H1 (cell line): ENCODE data around the gene EPM2A. TPM values are rescaled to one million over a fixed set of nuclear protein-coding genes. Genes with fewer than 3 reads are reported as not detected.

Experiments used
- CHD1 ChIP-seq: IDR thresholded peaks from 2 replicates; pipeline ENCODE4 v1.6.1; 2012; ENCODE audit warnings: low read depth, low read length, improper control_type of control experiment
- MAFK ChIP-seq: IDR thresholded peaks from 2 replicates; pipeline ENCODE4 v1.6.1; 2012; ENCODE audit warnings: low read depth, mild to moderate bottlenecking, improper control_type of control experiment, low read length
- SAP30 ChIP-seq: fragments of 300-600 bp; sonication (generic); IDR thresholded peaks from 2 replicates; pipeline ENCODE4 v1.7.1; 2012; ENCODE audit warnings: low read length, moderate library complexity, mild to moderate bottlenecking, inconsistent platforms; ENCODE audit not compliant: insufficient read depth, insufficient replicate concordance
- polyA plus RNA-seq, 7 experiments: library from polyadenylated mRNA; depleted of rRNA in 3 of 7; stranded (reverse) in 5 of 7; unstranded in 2 of 7; fragments of >200 nt in 5 of 7; fragments of 200-250 nt in 2 of 7; gene quantifications; 1 replicate in 5 of 7; 2 replicates in 1 of 7; 4 replicates in 1 of 7; pipeline versions ENCODE4 v1.2.1 to v1.2.3, GENCODE V29; 2011 to 2013; ENCODE audit warnings: missing spikeins in 2 of 7, mixed read lengths in 2 of 7
- total RNA-seq: library from RNA; stranded (reverse); fragmentation: NEBNext Ultra II Directional; extraction: Animal tissue kit (Norgen Biotek cat#: 25700); gene quantifications from 2 replicates; pipeline ENCODE4 v1.2.1, GENCODE V29; 2021

EPM2A gene
- total and polyA plus RNA-seq, 2 of the 8 experiments (the other 6 are each of a cell fraction or from before 2014, with no cell fraction given) = 2.3 to 6.2 TPM

DNA sequence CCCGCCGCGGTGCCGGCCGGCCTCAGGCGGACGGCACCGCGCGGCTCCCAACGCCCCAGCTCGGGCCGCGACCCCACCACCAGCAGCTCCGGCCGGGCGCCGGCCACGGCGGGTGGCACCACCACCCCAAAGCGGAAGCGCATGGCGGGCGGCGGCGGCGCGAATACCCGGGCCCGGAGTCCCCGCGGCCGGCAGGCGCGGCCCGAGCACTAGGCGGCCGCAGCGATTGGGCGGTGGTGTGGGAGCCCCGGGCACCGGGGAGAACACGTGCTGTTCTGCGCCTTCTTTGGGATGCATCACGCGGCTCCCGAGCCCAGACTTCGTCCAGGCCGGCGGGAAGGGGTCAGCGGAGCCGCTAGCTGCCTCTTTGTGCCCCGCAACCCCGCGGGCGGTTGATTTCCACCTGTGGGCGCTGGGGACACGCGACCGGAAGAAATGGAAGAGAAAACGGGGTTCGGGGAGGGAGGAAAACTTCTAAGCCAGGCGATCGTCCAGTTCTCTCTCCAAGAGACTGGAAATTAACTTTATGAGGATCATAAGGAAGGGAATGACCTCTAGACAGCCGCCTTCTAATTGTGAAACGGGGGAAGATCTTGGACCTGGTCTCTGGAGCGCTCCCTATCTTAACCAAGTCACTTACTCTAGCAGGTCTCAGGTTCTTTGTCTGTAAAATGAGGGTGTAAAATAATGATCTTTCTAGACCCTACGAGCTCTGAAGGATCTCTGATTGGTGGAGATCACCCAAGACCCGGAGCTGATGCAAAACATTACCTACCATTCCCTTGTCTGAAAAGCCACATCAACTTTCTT is at the start of gene EPM2A (continued):
- TF ChIP-seq SAP30 (no peak), CHD1 (no peak), MAFK (no peak)
